HepG2 (cell line): Measurements from ENCODE around the gene MPP3. TPM values are rescaled to one million over a fixed set of nuclear protein-coding genes. Genes with fewer than 3 reads are reported as not detected.

Experiments
- AGO1 ChIP-seq: fragments of 200-400 bp; formaldehyde crosslinking; IDR thresholded peaks from 2 replicates; pipeline ENCODE4 v1.6.1; 2017; ENCODE audit warnings: mild to moderate bottlenecking, low read depth, low read length, moderate library complexity; ENCODE audit not compliant: poor library complexity, severe bottlenecking
- BHLHE40 ChIP-seq: IDR thresholded peaks from 2 replicates; pipeline ENCODE4 v1.6.1; 2011; ENCODE audit warnings: low read length, improper control_type of control experiment
- PCBP1 ChIP-seq: fragments of 200-400 bp; formaldehyde crosslinking; IDR thresholded peaks from 2 replicates; pipeline ENCODE4 v1.6.1; 2017; ENCODE audit warnings: mild to moderate bottlenecking, low read depth, low read length, borderline replicate concordance
- SALL1 ChIP-seq: sonication (generic); formaldehyde crosslinking; IDR thresholded peaks from 2 replicates; pipeline ENCODE4 v1.8.0; 2022; ENCODE audit warnings: mild to moderate bottlenecking, missing genetic modification reagents
- SCMH1 ChIP-seq: sonication (generic); formaldehyde crosslinking; IDR thresholded peaks from 2 replicates; pipeline ENCODE4 v1.9.0; 2021; ENCODE audit warnings: missing genetic modification reagents, mild to moderate bottlenecking, borderline replicate concordance
- YEATS2 ChIP-seq: sonication (generic); formaldehyde crosslinking; IDR thresholded peaks from 2 replicates; pipeline ENCODE4 v1.4.0; 2020; ENCODE audit warnings: missing genetic modification reagents, borderline replicate concordance
- ZBTB40 ChIP-seq, 2 experiments: fragments of 450-650 bp in 1 of 2; sonication (generic) in 1 of 2; formaldehyde crosslinking in 1 of 2; IDR thresholded peaks; 2 replicates each; pipeline versions ENCODE4 v1.6.1 to v1.8.0; 2016 to 2022; ENCODE audit warnings: antibody characterized with exemption in 1 of 2, mild to moderate bottlenecking in 1 of 2, missing genetic modification reagents in 1 of 2
- ZFP1 ChIP-seq: IDR thresholded peaks from 2 replicates; pipeline ENCODE4 v1.6.1; 2016
- ZIK1 ChIP-seq: sonication (generic); formaldehyde crosslinking; IDR thresholded peaks from 2 replicates; pipeline ENCODE4 v1.5.0; 2020; ENCODE audit warnings: mild to moderate bottlenecking, low read depth, missing genetic modification reagents, borderline replicate concordance
- ZNF556 ChIP-seq: sonication (generic); formaldehyde crosslinking; IDR thresholded peaks from 2 replicates; pipeline ENCODE4 v1.4.0; 2020; ENCODE audit warnings: mild to moderate bottlenecking, missing genetic modification reagents, borderline replicate concordance
- polyA plus RNA-seq, 8 experiments: library from polyadenylated mRNA; depleted of rRNA in 3 of 8; stranded (reverse) in 7 of 8; unstranded in 1 of 8; fragments of >200 nt; fragmentation: Illumina TruSeq in 4 of 8; extraction: Trizol in 4 of 8; gene quantifications; 2 replicates each; pipeline versions ENCODE4 v1.2.1 to v1.2.3, GENCODE V29; 2011 to 2016; ENCODE audit warnings: low read depth in 4 of 8, missing spikeins in 1 of 8, mixed read lengths in 1 of 8; ENCODE audit not compliant: insufficient read depth in 1 of 8
- total RNA-seq, 5 experiments: library from RNA; depleted of rRNA; stranded (reverse); fragments of >200 nt; fragmentation: Illumina TruSeq; extraction: Trizol; gene quantifications; 2 replicates each; pipeline ENCODE4 v1.2.3, GENCODE V29; 2016; ENCODE audit warnings: low read depth in 1 of 5
- TF ChIP-seq, protein P1 (sequence below): sonication (generic); formaldehyde crosslinking; IDR thresholded peaks from 2 replicates; pipeline ENCODE4 v1.5.0; 2020; ENCODE audit warnings: missing genetic modification reagents
- TF ChIP-seq, protein P2 (sequence below): sonication (generic); formaldehyde crosslinking; IDR thresholded peaks from 2 replicates; pipeline ENCODE4 v1.8.0; 2023; ENCODE audit warnings: mild to moderate bottlenecking, missing genetic modification reagents
- TF ChIP-seq, protein P3 (sequence below): sonication (generic); formaldehyde crosslinking; IDR thresholded peaks from 2 replicates; pipeline ENCODE4 v1.4.0; 2020; ENCODE audit warnings: low read depth, mild to moderate bottlenecking, missing genetic modification reagents
- TF ChIP-seq, protein P4 (sequence below): sonication (generic); formaldehyde crosslinking; IDR thresholded peaks from 2 replicates; pipeline ENCODE4 v1.9.0; 2022; ENCODE audit warnings: low read depth, missing genetic modification reagents
- TF ChIP-seq, protein P5 (sequence below): IDR thresholded peaks from 2 replicates; pipeline ENCODE4 v1.6.1; 2012; ENCODE audit warnings: inconsistent platforms

Gene MPP3
- total and polyA plus RNA-seq, 2 of the 13 experiments (the other 11 are each of a cell fraction or from before 2014, with no cell fraction given): 0.91 to 1.8 TPM

GRCh38 chr17:43880420-43880991 lies 47.6 kb upstream of the MPP3 start (continued):
- TF ChIP-seq ZBTB40 (IDR thresholded peaks at IDR 0.05): no peak
- 0 out of 2 replicates have a peak, but pooled peaks have one; percentile 38 for TF ChIP-seq ZBTB40 (CRISPR knock-in tag; IDR thresholded peaks at IDR 0.05)
- TF ChIP-seq, protein P1, sequence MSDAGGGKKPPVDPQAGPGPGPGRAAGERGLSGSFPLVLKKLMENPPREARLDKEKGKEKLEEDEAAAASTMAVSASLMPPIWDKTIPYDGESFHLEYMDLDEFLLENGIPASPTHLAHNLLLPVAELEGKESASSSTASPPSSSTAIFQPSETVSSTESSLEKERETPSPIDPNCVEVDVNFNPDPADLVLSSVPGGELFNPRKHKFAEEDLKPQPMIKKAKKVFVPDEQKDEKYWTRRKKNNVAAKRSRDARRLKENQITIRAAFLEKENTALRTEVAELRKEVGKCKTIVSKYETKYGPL (CRISPR knock-in tag): no peak
- TF ChIP-seq, protein P2, sequence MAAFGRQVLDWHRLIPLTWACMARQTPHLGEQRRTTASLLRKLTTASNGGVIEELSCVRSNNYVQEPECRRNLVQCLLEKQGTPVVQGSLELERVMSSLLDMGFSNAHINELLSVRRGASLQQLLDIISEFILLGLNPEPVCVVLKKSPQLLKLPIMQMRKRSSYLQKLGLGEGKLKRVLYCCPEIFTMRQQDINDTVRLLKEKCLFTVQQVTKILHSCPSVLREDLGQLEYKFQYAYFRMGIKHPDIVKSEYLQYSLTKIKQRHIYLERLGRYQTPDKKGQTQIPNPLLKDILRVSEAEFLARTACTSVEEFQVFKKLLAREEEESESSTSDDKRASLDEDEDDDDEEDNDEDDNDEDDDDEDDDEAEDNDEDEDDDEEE: no peak
- TF ChIP-seq, protein P3, sequence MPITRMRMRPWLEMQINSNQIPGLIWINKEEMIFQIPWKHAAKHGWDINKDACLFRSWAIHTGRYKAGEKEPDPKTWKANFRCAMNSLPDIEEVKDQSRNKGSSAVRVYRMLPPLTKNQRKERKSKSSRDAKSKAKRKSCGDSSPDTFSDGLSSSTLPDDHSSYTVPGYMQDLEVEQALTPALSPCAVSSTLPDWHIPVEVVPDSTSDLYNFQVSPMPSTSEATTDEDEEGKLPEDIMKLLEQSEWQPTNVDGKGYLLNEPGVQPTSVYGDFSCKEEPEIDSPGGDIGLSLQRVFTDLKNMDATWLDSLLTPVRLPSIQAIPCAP: no peak
- TF ChIP-seq SALL1 (CRISPR knock-in tag): peak; percentile 37; the same call in 1 of the 2 replicates
- TF ChIP-seq, protein P4, sequence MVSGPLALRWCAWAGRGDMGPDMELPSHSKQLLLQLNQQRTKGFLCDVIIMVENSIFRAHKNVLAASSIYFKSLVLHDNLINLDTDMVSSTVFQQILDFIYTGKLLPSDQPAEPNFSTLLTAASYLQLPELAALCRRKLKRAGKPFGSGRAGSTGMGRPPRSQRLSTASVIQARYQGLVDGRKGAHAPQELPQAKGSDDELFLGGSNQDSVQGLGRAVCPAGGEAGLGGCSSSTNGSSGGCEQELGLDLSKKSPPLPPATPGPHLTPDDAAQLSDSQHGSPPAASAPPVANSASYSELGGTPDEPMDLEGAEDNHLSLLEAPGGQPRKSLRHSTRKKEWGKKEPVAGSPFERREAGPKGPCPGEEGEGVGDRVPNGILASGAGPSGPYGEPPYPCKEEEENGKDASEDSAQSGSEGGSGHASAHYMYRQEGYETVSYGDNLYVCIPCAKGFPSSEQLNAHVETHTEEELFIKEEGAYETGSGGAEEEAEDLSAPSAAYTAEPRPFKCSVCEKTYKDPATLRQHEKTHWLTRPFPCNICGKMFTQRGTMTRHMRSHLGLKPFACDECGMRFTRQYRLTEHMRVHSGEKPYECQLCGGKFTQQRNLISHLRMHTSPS (CRISPR knock-in tag): peak; percentile 84
- no peak for TF ChIP-seq PCBP1
- TF ChIP-seq YEATS2 (CRISPR knock-in tag): no peak
- no peak for TF ChIP-seq ZFP1 (CRISPR knock-in tag)
- TF ChIP-seq AGO1: peak; percentile 32
- TF ChIP-seq, protein P5, sequence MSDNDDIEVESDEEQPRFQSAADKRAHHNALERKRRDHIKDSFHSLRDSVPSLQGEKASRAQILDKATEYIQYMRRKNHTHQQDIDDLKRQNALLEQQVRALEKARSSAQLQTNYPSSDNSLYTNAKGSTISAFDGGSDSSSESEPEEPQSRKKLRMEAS: no peak
- TF ChIP-seq ZIK1: no peak
- TF ChIP-seq SCMH1 (CRISPR knock-in tag): no peak
- no peak for TF ChIP-seq ZNF556 (CRISPR knock-in tag)
- no peak for TF ChIP-seq BHLHE40
